CD4-positive, alpha-beta T cell treated with Interleukin-21 for 1 hour (primary cell): Measurements from ENCODE around the gene BAZ1B.
"Not testable (repeated sequence)": the region's sequence is repeated elsewhere in the genome, so short reads cannot be mapped to it uniquely, and the experiment has no call there.

Experiments used
- DNase-seq: peaks from one replicate; pipeline ENCODE4 v3.0.0-alpha.2; 2020

The BAZ1B gene

DNA sequence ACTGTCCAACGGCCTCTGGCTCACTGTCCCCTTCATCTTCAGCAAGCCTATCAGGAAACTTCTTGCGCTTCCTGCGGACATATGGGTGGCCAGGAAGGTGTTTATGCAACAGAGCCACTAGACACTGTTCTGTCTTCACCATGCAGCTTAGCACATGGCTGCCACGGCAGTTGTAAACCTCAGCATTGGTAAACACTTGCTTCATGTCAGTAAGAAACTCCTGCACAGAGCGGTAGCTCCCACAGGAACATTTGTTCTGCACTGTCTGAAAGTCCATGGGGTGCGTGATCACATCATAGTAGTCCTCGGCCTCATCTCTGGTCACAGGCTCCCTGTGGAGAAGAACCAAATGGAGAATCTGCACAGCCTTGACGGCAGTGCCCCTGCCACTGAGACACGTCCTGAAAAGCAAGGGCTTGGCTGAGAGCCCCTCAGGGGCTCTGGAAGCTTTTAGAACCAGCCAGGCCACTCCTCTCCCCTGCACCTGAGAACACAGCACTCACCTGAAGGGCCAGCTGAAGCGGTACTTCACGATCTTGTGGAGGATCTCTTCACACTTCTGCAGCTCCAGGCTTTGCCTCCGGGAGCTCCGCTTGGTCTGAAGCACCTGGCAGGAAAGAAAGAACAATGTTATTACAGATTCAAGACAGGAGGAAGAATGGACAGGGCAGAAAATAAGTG is 79.7 kb downstream of the BAZ1B start:
- no peak for DNase-seq

DNA sequence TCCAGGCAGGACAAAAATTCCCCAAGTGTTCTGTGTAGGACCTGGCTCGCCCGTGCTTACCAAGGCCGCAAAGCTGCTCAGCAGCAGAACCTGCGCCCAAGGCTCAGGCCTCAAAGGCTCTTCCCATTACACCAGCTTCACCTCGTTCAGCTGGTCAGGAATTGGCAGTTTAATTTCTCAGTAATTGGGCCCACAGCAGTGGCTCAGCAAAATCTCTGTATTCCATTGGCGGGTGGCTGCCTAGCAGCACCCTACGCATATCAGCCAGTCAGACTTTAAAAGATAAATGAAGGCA is 82.7 kb downstream of the BAZ1B start:
- no peak for DNase-seq

GRCh38 chr7:73438547-73439409 is 83.3 kb downstream of the BAZ1B start:
- no peak for DNase-seq

GRCh38 chr7:73437621-73438416 is 84.3 kb downstream of the BAZ1B start:
- DNase-seq = no peak

- no peak for DNase-seq
Observed at GRCh38 chr7:73437091-73437490, 85.0 kb downstream of the BAZ1B start.

GRCh38 chr7:73436031-73436929 is 85.8 kb downstream of the BAZ1B start:
- DNase-seq = no peak

DNA sequence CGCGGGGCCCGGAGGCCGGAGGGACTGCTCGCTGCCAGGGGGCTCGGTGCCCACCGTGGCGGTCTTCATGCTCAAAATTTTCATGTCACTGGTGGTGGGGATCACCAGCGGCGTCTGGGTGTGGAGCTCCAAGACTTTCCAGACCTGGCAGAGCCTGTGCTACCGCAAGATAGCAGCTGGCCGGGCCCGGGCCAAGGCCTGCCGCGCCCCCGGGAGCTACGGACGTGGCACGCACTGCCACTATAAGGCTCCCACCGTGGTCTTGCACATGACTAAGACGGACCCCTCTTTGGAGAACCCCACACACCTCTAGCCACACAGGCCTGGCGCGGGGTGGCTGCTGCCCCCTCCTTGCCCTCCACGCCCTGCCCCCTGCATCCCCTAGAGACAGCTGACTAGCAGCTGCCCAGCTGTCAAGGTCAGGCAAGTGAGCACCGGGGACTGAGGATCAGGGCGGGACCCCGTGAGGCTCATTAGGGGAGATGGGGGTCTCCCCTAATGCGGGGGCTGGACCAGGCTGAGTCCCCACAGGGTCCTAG is 86.6 kb downstream of the BAZ1B start:
- DNase-seq = no peak

GRCh38 chr7:73434701-73435069 is 87.4 kb downstream of the BAZ1B start:
- no peak for DNase-seq

DNA sequence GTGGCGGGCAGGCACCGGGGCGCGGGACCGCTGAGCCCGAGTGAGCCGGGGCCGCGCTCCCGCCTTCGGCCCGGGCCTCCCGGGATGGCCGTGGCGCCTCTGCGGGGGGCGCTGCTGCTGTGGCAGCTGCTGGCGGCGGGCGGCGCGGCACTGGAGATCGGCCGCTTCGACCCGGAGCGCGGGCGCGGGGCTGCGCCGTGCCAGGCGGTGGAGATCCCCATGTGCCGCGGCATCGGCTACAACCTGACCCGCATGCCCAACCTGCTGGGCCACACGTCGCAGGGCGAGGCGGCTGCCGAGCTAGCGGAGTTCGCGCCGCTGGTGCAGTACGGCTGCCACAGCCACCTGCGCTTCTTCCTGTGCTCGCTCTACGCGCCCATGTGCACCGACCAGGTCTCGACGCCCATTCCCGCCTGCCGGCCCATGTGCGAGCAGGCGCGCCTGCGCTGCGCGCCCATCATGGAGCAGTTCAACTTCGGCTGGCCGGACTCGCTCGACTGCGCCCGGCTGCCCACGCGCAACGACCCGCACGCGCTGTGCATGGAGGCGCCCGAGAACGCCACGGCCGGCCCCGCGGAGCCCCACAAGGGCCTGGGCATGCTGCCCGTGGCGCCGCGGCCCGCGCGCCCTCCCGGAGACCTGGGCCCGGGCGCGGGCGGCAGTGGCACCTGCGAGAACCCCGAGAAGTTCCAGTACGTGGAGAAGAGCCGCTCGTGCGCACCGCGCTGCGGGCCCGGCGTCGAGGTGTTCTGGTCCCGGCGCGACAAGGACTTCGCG is 88.0 kb downstream of the BAZ1B start:
- peak; percentile 14 for DNase-seq

DNA sequence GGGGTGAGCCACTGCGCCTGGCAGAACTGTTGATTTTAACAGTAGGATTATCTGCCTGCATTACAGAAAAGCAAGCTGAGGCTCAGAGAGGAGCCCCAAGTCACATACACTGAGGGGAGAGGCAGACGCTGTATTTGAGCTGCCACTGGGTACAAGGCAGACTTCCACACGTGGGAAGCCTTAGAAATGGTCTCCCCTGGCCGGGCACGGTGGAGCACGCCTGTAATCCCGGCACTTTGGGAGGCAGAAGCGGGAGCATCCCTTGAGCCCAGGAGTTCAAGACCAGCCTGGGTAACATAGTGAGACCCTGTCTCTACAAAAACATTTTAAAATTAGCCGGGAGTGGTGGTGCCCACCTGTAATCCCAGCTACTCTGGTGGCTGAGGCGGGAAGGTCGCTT is 89.4 kb downstream of the BAZ1B start:
- DNase-seq = no peak

- DNase-seq = no peak
Observed at GRCh38 chr7:73431041-73431835, 90.9 kb downstream of the BAZ1B start.

DNA sequence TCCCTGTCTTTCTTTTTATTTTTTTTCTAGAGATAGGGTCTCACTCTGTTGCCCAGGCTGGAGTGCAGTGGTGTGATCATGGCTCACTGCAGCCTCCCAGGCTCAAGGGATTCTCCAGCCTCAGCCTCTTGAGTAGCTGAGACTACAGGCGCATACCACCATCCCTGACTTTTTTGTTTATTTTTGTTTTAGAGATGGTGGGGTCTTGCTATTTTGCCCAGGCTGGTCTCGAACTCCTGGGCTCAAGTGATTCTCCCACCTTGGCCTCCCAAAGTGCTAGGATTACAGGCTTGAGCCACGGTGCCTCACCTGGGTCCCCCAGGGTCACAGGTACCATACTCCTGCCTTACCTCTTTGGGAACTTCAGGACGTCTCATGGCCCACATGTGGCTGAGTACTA is 91.6 kb downstream of the BAZ1B start:
- not testable (repeated sequence) for DNase-seq

- DNase-seq = no peak
Observed at GRCh38 chr7:73429622-73430505, 92.2 kb downstream of the BAZ1B start.

- no peak for DNase-seq
Observed at GRCh38 chr7:73429215-73429614, 92.9 kb downstream of the BAZ1B start.

DNA sequence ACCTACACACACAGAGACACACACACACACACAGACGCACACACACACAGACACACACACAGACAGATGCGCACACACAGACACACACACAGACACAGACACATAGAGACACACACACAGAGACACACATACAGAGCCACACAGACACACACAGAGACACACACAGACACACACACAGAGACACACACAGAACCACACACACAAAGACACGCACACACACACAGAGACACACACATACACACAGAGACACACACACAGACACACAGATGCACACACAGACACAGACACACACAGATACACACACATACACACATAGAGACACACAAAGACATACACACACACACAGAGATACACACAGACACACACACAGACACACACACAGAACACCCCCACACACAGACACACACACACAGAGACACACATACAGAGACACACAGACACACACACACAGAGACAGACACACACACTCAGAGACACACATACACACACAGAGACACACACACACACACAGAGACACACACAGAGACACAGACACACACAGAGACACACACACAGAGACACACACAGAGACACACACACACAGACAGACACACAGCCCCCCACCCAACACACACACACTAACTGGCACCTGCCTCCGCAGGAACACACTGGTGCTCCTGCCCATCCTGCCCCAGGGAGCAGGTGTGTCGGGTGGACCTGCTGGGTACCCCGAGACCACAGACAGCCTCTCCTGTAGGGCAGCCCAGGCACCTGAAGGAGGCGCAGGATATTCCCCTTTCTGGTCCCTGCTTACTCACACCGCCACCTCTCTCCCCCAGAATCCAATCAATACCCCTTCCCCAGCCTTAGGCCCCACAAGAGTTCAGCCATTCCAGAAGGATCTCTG is 93.9 kb downstream of the BAZ1B start:
- no peak for DNase-seq

GRCh38 chr7:73426016-73426415 is 96.1 kb downstream of the BAZ1B start:
- DNase-seq = no peak

DNA sequence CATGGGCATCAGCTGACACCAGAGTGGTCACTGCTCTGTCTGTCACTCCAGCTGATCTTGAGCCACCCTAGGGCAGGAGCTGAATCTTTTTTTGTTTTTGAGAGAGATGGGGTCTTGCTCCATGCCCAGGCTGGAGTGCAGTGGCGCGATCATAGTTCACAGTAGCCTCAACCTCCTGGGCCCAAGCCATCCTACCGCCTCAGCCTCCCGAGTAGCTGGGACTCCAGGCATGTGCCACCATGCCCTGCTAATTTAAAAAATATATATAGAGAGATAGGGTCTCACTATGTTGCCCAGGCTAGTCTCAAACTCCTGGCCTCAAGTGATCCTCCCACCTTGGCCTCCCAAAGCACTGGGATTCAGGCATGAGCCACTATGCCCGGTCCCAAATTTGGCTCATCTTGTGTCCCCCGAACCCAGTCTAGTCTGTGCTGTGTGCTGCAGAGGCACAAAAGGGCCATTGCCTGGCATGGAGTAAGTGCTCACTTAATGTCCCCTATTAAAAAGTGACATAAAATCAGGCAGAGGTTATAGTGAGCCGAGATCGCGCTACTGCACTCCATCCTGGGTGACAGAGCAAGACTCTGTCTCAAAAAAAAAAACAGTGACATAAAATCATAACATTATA is 96.6 kb downstream of the BAZ1B start:
- DNase-seq = no peak

DNA sequence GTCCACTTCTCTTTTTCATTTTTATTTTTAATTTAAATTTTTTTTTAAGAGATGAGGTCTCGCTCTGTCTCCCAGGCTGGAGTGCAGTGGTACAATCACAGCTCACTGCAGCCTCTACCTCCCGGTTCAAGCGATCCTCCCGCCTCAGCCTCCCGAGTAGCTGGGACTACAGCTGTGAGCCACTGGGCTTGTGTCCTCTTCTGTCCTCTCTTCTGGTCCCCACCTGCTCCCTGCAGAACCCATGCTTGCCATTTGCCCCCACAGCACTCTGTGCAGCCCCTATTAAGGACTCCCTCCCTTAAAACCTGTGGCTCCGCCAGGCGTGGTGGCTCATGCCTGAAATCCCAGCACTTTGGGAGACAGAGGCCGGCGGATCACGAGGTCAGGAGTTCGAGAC is 97.6 kb downstream of the BAZ1B start:
- DNase-seq = no peak
